A673 (cell line): ENCODE results near the gene ZDHHC13.

Source experiments
- CTCF ChIP-seq: fragments of 300-800, 200-600 bp; sonication (generic); conservative IDR thresholded peaks from 2 replicates; pipeline ENCODE4 v1.5.1; 2017; ENCODE audit warnings: low read depth, mild to moderate bottlenecking, antibody characterized with exemption, low read length, moderate library complexity, mixed read lengths
- EZH2 ChIP-seq: fragments of 200-600 bp; sonication (generic); IDR thresholded peaks from 2 replicates; pipeline ENCODE4 v1.6.1; 2017; ENCODE audit warnings: borderline replicate concordance, low read depth, mild to moderate bottlenecking, mixed read lengths, antibody characterized with exemption, low read length; ENCODE audit not compliant: poor library complexity, severe bottlenecking

GRCh38 chr11:19187833-19188258 lies 70.9 kb downstream of the ZDHHC13 start:
- no peak for TF ChIP-seq CTCF
- no peak for TF ChIP-seq EZH2
